ENCODE results near the gene TSHZ2.

DNA sequence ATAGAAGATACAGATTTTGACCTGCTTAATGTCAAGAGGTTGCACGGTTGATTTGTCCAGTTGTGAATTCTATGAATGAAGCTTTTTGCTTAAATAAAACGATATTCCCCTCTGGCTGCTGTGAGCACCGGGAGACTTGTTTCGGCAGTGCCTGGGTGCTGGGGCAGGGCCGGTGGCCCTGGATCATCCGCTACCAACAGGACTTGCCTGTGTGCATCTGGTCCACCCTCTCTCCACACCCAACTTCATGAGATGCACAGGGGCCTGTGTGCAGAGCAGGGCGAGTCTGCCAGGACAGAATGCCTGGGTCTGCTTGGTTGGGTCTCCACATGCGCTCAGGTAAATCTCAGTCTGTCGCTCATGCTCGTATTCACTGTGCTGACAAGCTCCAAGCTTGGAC is 65.5 kb downstream of the TSHZ2 start:
- TF ChIP-seq, protein P1, sequence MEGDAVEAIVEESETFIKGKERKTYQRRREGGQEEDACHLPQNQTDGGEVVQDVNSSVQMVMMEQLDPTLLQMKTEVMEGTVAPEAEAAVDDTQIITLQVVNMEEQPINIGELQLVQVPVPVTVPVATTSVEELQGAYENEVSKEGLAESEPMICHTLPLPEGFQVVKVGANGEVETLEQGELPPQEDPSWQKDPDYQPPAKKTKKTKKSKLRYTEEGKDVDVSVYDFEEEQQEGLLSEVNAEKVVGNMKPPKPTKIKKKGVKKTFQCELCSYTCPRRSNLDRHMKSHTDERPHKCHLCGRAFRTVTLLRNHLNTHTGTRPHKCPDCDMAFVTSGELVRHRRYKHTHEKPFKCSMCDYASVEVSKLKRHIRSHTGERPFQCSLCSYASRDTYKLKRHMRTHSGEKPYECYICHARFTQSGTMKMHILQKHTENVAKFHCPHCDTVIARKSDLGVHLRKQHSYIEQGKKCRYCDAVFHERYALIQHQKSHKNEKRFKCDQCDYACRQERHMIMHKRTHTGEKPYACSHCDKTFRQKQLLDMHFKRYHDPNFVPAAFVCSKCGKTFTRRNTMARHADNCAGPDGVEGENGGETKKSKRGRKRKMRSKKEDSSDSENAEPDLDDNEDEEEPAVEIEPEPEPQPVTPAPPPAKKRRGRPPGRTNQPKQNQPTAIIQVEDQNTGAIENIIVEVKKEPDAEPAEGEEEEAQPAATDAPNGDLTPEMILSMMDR (IDR thresholded peaks at IDR 0.05; ENCODE audit: extremely low read depth in 1 of 2, insufficient read depth in 1 of 2, low read depth in 1 of 2, low read length in 2 of 2) = no peak
- no peak for TF ChIP-seq POLR2AphosphoS5 (IDR thresholded peaks at IDR 0.05; ENCODE audit: insufficient read depth, low read depth, low read length)
- TF ChIP-seq FOS (IDR thresholded peaks at IDR 0.05; ENCODE audit: borderline replicate concordance, insufficient read depth, low read length) = no peak
- TF ChIP-seq POLR2A (IDR thresholded peaks at IDR 0.05; ENCODE audit: low read depth, low read length) = no peak
- no peak for TF ChIP-seq EZH2 (IDR thresholded peaks at IDR 0.05; ENCODE audit: borderline replicate concordance, low read depth, low read length, severe bottlenecking)
- TF ChIP-seq JUN (IDR thresholded peaks at IDR 0.05; ENCODE audit: borderline replicate concordance, insufficient read depth, insufficient read length, low read depth) = no peak
- TF ChIP-seq, protein P2, sequence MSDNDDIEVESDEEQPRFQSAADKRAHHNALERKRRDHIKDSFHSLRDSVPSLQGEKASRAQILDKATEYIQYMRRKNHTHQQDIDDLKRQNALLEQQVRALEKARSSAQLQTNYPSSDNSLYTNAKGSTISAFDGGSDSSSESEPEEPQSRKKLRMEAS (IDR thresholded peaks at IDR 0.05; ENCODE audit: insufficient read depth, insufficient read length) = no peak
